Sigmoid colon (tissue), 4 donors: ENCODE data around the gene EMC8.

Source experiments
- POLR2A ChIP-seq, 2 donors: fragments of 450-650 bp; IDR thresholded peaks; one replicate each; pipeline ENCODE4 v1.6.1; 2016; ENCODE audit warnings: antibody characterized with exemption in 2 of 2, mild to moderate bottlenecking in 2 of 2, moderate library complexity in 2 of 2
- POLR2AphosphoS5 ChIP-seq, 4 donors: sonication (generic); formaldehyde crosslinking; IDR thresholded peaks; one replicate each; pipeline ENCODE4 v1.6.1; 2017; ENCODE audit warnings: antibody characterized with exemption in 4 of 4
- TF ChIP-seq, protein P1 (sequence below), 4 experiments: fragments of 450-650 bp in 3 of 4; fragments of 200-600 bp in 1 of 4; IDR thresholded peaks; one replicate each; pipeline ENCODE4 v1.5.1; 2016 to 2019; ENCODE audit warnings: antibody characterized with exemption in 4 of 4, mild to moderate bottlenecking in 3 of 4, moderate library complexity in 2 of 4

DNA sequence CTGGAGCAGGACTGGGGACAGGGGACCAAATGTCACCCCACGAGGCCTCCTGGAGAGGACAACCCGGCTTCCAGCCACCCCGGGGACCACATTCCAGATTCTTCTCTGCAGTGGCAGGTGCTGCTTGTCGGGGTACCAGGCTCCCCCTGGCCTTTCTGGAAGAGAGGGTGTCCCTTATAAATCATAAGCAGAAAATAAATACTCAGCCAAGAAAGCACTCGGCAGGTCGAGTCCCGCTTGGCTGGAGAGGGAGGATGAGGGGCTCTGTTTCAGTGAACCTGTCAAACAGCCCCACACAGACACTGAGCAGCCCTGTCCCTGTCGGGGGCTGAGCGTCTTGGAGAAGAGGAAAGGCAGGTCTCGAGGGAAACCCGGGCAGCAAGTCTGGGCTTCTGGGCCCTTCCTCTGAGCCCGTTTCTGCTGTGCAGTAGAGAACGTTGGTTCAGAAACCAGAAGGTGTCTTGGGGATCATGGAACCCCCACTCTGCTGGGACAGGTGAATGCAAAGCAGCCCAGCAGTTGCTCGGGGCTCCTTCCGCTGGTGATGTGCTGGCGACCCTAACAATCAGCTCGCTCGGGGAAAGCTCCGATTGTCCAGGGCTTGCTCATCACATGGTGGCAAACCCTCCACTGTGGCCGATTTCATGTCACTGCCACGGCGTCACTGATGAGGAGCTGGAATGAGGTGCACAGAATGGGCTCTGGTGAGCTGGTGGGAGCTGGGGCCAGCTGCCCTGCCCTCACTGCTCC, 36.8 kb upstream of the EMC8 start:
- TF ChIP-seq, protein P1, sequence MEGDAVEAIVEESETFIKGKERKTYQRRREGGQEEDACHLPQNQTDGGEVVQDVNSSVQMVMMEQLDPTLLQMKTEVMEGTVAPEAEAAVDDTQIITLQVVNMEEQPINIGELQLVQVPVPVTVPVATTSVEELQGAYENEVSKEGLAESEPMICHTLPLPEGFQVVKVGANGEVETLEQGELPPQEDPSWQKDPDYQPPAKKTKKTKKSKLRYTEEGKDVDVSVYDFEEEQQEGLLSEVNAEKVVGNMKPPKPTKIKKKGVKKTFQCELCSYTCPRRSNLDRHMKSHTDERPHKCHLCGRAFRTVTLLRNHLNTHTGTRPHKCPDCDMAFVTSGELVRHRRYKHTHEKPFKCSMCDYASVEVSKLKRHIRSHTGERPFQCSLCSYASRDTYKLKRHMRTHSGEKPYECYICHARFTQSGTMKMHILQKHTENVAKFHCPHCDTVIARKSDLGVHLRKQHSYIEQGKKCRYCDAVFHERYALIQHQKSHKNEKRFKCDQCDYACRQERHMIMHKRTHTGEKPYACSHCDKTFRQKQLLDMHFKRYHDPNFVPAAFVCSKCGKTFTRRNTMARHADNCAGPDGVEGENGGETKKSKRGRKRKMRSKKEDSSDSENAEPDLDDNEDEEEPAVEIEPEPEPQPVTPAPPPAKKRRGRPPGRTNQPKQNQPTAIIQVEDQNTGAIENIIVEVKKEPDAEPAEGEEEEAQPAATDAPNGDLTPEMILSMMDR (IDR thresholded peaks at IDR 0.05): no peak
- TF ChIP-seq POLR2A (IDR thresholded peaks at IDR 0.05) (no peak), POLR2AphosphoS5 (IDR thresholded peaks at IDR 0.05) (peak in 2 of 4 donors; percentile 30 to 39)
